Epithelial cell of esophagus (primary cell): ENCODE results near the gene IRF4.

Experiments used
- DNase-seq: peaks from one replicate; pipeline ENCODE4 v3.0.0; 2010; ENCODE audit warnings: low read depth
- H3K4me3 ChIP-seq: 2 replicates; pipeline ENCODE4 v1.5.1; 2011; ENCODE audit warnings: mild to moderate bottlenecking, low read length, control low read depth
- CTCF ChIP-seq: IDR thresholded peaks from 2 replicates; pipeline ENCODE4 v1.5.1; 2011; ENCODE audit warnings: low read depth, mild to moderate bottlenecking, low read length, control low read depth, inconsistent platforms; ENCODE audit not compliant: insufficient read depth; ENCODE audit errors: missing control alignments

IRF4 gene

GRCh38 chr6:382883-383810, 8.4 kb upstream of the IRF4 start:
- no peak for TF ChIP-seq CTCF
- H3K4me3 ChIP-seq: no peak overlapping the region
- peak; percentile 23 for DNase-seq

GRCh38 chr6:383856-384255, 7.7 kb upstream of the IRF4 start:
- no peak for DNase-seq
- H3K4me3 ChIP-seq: no peak overlapping the region
- TF ChIP-seq CTCF: no peak

GRCh38 chr6:384898-385297, 6.7 kb upstream of the IRF4 start:
- no peak overlapping the region for H3K4me3 ChIP-seq
- TF ChIP-seq CTCF: no peak
- no peak for DNase-seq

- no peak overlapping the region for H3K4me3 ChIP-seq
- TF ChIP-seq CTCF: no peak
- no peak for DNase-seq
Observed at GRCh38 chr6:385614-386013, 5.9 kb upstream of the IRF4 start.

GRCh38 chr6:386688-387266, 4.8 kb upstream of the IRF4 start:
- no peak overlapping the region for H3K4me3 ChIP-seq
- no peak for DNase-seq
- no peak for TF ChIP-seq CTCF

- peak; percentile 22 for DNase-seq
- TF ChIP-seq CTCF: no peak
Observed at GRCh38 chr6:387293-387741, 4.2 kb upstream of the IRF4 start.

More at GRCh38 chr6:387293-387741, 4.2 kb upstream of the IRF4 start:
- no peak overlapping the region for H3K4me3 ChIP-seq
